Caco-2 (cell line): Measurements from ENCODE around the gene MOAP1. TPM values are rescaled to one million over a fixed set of nuclear protein-coding genes. Genes with fewer than 3 reads are reported as not detected.

Experiments
- BruUV-seq: library from RNA; stranded (reverse); fragments of 400-500 nt; replicated peaks from 2 replicates; lab custom pipeline; 2021; lab: Mats Ljungman, UMichigan
- CTCF ChIA-PET: fragments of 300-600 bp; sonication (Branson Sonifier 250); formaldehyde crosslinking; loops from one replicate; lab custom pipeline; 2022; ENCODE audit warnings: antibody characterized with exemption; lab: Charles Lee
- POLR2A ChIA-PET: fragments of 300-600 bp; sonication (Branson Sonifier 250); formaldehyde crosslinking; loops from one replicate; lab custom pipeline; 2022; ENCODE audit warnings: antibody characterized with exemption; lab: Charles Lee
- DNase-seq, 2 experiments: peaks; one replicate each; pipeline versions ENCODE4 v3.0.0 to v3.0.0-alpha.2; 2020 to 2022
- H3K27me3 ChIP-seq: replicated peaks from 2 replicates; pipeline ENCODE4 v1.6.0; 2011; ENCODE audit warnings: low read length; ENCODE audit not compliant: control insufficient read depth, insufficient read depth
- H3K36me3 ChIP-seq: 2 replicates; pipeline ENCODE4 v1.5.1; 2011; ENCODE audit warnings: low read length; ENCODE audit not compliant: control insufficient read depth, insufficient read depth
- H3K4me1 ChIP-seq: fragments of 250-450 bp; sonication (Bioruptor Pico); 2 replicates; pipeline ENCODE4 v1.5.1; 2020; ENCODE audit warnings: mild to moderate bottlenecking
- H3K4me3 ChIP-seq: 2 replicates; pipeline ENCODE4 v1.5.1; 2011; ENCODE audit warnings: low read depth, mild to moderate bottlenecking, control low read depth, low read length
- H3K9me3 ChIP-seq: fragments of 250-450 bp; sonication (Bioruptor Pico); 2 replicates; pipeline ENCODE4 v1.5.1; 2020; ENCODE audit warnings: mild to moderate bottlenecking, moderate library complexity
- H3K27ac Mint-ChIP-seq: one replicate; pipeline ENCODE4 v1.8.0; 2022; ENCODE audit warnings: mixed read lengths; ENCODE audit not compliant: unreplicated experiment
- H3K27me3 Mint-ChIP-seq: one replicate; pipeline ENCODE4 v1.8.0; 2022; ENCODE audit warnings: mixed read lengths; ENCODE audit not compliant: insufficient read depth, unreplicated experiment
- H3K36me3 Mint-ChIP-seq: one replicate; pipeline ENCODE4 v1.8.0; 2022; ENCODE audit warnings: mild to moderate bottlenecking, mixed read lengths; ENCODE audit not compliant: insufficient read depth, unreplicated experiment
- H3K4me1 Mint-ChIP-seq: one replicate; pipeline ENCODE4 v1.8.0; 2022; ENCODE audit warnings: low read depth, mixed read lengths; ENCODE audit not compliant: unreplicated experiment
- H3K4me3 Mint-ChIP-seq: one replicate; pipeline ENCODE4 v1.8.0; 2022; ENCODE audit warnings: mild to moderate bottlenecking, moderate library complexity, mixed read lengths; ENCODE audit not compliant: unreplicated experiment
- H3K9me3 Mint-ChIP-seq: one replicate; pipeline ENCODE4 v1.8.0; 2022; ENCODE audit warnings: mixed read lengths; ENCODE audit not compliant: unreplicated experiment
- CTCF ChIP-seq, 2 experiments: fragments of 200-600 bp in 1 of 2; IDR thresholded peaks; 1 replicate in 1 of 2; 2 replicates in 1 of 2; pipeline versions ENCODE4 v1.5.1 to v1.8.0; 2011 to 2022; ENCODE audit warnings: antibody characterized with exemption in 1 of 2, control low read depth in 1 of 2, inconsistent platforms in 1 of 2, low read depth in 1 of 2, low read length in 1 of 2, mild to moderate bottlenecking in 1 of 2, moderate library complexity in 1 of 2; ENCODE audit not compliant: insufficient read depth in 1 of 2, severe bottlenecking in 1 of 2, unreplicated experiment in 1 of 2
- intact Hi-C: fragments of 100-400 bp; cut with micrococcal nuclease; formaldehyde crosslinking; loops from one replicate; pipeline ENCODE4 v1.10.0; 2022; ENCODE audit not compliant: unreplicated experiment
- total RNA-seq: library from RNA; stranded (reverse); gene quantifications from 2 replicates; pipeline ENCODE4 v1.2.3, GENCODE V29; 2022

The MOAP1 gene
- total RNA-seq, 1 experiment from 2014 or later, result 12.2 TPM

- DNase-seq, result no peak
- intact Hi-C loops, result no loop called here
- Mint-ChIP-seq H3K9me3 (no peaks in the 10 kb centered on the region), H3K27ac (no peak overlapping the region), H3K4me3 (no peak overlapping the region), H3K4me1 (no peaks in the 10 kb centered on the region), H3K36me3 (peaks cover 43% of the 10 kb centered on the region), H3K27me3 (no peaks in the 10 kb centered on the region)
- no peak for TF ChIP-seq CTCF (IDR thresholded peaks at IDR 0.05; ENCODE audit: insufficient read depth in 1 of 2, low read depth in 1 of 2, low read length in 1 of 2, severe bottlenecking in 1 of 2, unreplicated experiment in 1 of 2)
- no TSS peak for BruUV-seq
- H3K36me3 ChIP-seq, result no peaks in the 10 kb centered on the region
- H3K27me3 ChIP-seq, result no peaks in the 10 kb centered on the region
- no peaks in the 10 kb centered on the region for H3K4me1 ChIP-seq
- no peak overlapping the region for H3K4me3 ChIP-seq
- no peaks in the 10 kb centered on the region for H3K9me3 ChIP-seq
- ChIA-PET CTCF (no interaction called here), POLR2A (no interaction called here)
These were observed 29.9 kb upstream of the MOAP1 start for GRCh38 chr14:93214598-93214997.

- Mint-ChIP-seq H3K4me1 (no peaks in the 10 kb centered on the region), H3K27ac (no peak overlapping the region), H3K4me3 (no peak overlapping the region), H3K36me3 (peaks cover 37% of the 10 kb centered on the region), H3K9me3 (no peaks in the 10 kb centered on the region), H3K27me3 (no peaks in the 10 kb centered on the region)
- intact Hi-C loops, result no loop called here
- no peaks in the 10 kb centered on the region for H3K27me3 ChIP-seq
- no peaks in the 10 kb centered on the region for H3K36me3 ChIP-seq
- no TSS peak for BruUV-seq
- no peak overlapping the region for H3K4me3 ChIP-seq
- no peak for DNase-seq
- no peaks in the 10 kb centered on the region for H3K4me1 ChIP-seq
- H3K9me3 ChIP-seq, result no peaks in the 10 kb centered on the region
- POLR2A ChIA-PET, result no interaction called here
- no peak for TF ChIP-seq CTCF (IDR thresholded peaks at IDR 0.05; ENCODE audit: insufficient read depth in 1 of 2, low read depth in 1 of 2, low read length in 1 of 2, severe bottlenecking in 1 of 2, unreplicated experiment in 1 of 2)
- CTCF ChIA-PET, result no interaction called here
These were observed 27.7 kb upstream of the MOAP1 start for GRCh38 chr14:93212432-93212831.

- no peaks in the 10 kb centered on the region; the same call in 1 of the 2 replicates for H3K4me1 ChIP-seq
- Mint-ChIP-seq H3K4me1 (no peaks in the 10 kb centered on the region), H3K9me3 (no peaks in the 10 kb centered on the region), H3K4me3 (peak overlapping the region; percentile 72), H3K36me3 (peaks cover 17% of the 10 kb centered on the region), H3K27me3 (no peaks in the 10 kb centered on the region), H3K27ac (peak overlapping the region; percentile 97)
- DNase-seq, result peak; percentile 64 to 73
- POLR2A ChIA-PET, result interaction anchor here (0.6 to 2.0 kb wide), 3 partner anchors 23 to 93 kb away, joined by 3 to 24 read pairs (median 4); partner anchors contain the start of genes LYSET and MOAP1
- CTCF ChIA-PET, result interaction anchor here (0.6 to 2.2 kb wide), 10 partner anchors 11 to 411 kb away, joined by 3 to 33 read pairs (median 6); partner anchors contain the start of genes LYSET and MOAP1
- intact Hi-C loops, result loop anchor here (1.0 to 5.0 kb wide), 4 partner anchors 91 to 412 kb away; partner anchors contain the start of gene BTBD7
- no TSS peak for BruUV-seq
- H3K27me3 ChIP-seq, result no peaks in the 10 kb centered on the region
- no peaks in the 10 kb centered on the region for H3K36me3 ChIP-seq
- H3K4me3 ChIP-seq, result peak overlapping the region; percentile 98
- no peaks in the 10 kb centered on the region for H3K9me3 ChIP-seq
- TF ChIP-seq CTCF (IDR thresholded peaks at IDR 0.05; ENCODE audit: insufficient read depth in 1 of 2, low read depth in 1 of 2, low read length in 1 of 2, severe bottlenecking in 1 of 2, unreplicated experiment in 1 of 2), result peak; percentile 20 to 59
These were observed 23.0 kb upstream of the MOAP1 start for GRCh38 chr14:93207468-93208308.
